Raji (cell line): Measurements from ENCODE around the gene NUDT4.

Experiments
- POLR2A ChIP-seq: IDR thresholded peaks from 2 replicates; pipeline ENCODE4 v1.6.1; 2011; ENCODE audit warnings: low read depth, low read length, control low read depth; ENCODE audit not compliant: insufficient read depth

The NUDT4 gene

DNA sequence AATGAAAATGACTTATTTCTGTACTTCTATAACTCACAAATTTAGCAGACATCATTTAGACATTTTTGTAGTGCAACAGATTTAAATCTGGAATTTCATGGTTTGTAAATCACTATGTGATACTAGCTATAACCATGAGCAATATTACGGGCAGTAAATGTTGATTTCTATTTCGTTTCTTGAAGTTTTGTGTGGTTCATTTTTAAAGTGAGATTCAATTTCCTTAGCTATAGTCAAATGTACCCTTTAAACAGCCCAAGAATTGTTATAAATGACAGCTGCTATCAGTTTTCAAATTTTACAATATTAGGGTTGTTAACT is 30.2 kb downstream of the NUDT4 start:
- no peak for TF ChIP-seq POLR2A

DNA sequence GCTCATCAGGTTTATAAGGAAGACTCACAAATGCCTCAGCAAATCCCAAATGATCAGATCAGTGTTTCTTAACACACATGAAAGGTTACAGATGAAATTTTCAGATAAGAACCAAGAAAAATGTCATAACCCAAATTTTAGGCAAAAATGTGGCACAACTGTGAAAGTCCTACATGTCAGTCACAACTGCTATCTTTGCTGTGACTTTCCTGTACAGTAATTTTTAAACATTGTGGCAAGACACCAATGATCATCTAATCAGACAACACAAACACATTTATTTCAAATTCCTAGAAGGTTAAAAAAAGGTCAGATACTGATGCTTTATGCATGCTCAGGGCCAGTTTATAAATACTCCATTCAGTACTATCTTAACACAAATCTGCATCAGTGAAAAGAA is 31.1 kb downstream of the NUDT4 start:
- no peak for TF ChIP-seq POLR2A

DNA sequence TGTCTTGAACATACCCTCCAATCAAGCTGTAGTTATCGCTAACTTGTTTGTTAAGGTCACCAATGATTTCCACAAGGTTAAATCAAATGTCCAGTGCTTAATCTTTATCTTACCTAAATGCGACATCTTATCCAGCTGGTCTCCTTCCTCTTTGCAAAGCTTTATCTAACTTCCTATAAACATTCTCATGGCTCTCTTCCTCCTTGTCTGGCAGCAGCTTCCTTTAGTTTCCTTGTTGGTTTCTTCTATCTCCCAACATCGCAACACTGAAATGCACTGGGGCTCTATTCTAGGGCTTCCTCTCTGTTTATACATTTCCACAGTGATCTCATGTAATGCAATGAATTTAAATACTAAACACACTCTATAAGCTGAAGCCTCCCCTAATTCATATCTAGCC is 35.3 kb downstream of the NUDT4 start:
- no peak for TF ChIP-seq POLR2A

DNA sequence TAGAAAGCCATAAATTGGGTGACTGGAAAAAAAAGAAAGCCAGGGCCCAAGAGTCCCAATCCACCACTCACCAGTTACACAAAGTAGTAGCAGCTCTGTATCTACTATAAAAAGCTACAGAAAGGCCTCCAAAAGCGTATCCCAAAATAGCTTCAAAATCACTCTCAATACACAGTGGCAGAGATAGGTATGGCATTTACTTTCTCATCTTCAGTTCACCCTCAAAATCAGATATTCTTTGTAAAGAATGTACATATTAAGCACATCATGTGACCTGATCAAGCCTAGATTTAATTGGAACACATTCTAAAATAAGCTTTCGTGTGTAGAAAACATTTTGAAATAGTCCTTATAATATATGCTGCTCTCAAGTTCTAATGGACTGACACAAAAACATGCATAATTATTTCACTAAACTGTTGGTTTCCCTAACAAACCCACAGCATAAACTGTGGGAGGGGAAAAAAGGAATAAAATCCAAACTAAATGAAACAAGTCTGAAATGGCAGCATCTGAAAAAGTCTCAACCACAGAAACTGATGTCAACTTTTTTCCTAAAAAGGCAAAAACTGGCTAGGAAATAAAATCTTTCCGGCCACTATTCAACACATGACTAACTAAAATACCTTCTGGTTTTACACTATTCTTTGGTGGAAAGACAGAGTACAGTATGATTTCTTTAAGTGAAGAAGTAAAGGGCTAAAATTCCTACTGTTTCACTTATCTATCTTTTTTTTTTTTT is 38.2 kb downstream of the NUDT4 start:
- no peak for TF ChIP-seq POLR2A

DNA sequence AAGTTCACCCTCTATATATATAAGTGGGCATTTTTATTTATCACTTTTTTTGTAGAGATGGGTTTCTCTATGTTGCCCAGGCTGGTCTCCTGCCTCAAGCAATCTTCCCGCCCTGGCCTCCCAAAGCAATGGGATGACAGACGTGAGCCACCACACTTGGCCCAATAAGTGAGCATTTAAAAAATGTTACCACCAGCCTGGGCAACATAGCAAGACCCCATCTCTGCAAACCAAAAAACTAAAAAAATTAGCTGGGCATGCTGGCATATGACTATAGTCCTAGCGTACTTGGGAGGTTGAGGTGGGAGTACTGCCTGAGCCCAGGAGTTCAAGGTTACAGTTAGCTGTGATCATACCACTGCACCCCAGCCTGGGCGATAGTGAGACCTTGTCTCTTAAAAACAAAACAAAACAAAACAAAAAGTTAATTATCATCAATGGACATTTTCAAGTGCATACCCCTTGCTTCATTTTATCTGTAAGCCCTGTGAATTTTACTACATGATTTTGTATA is 40.3 kb downstream of the NUDT4 start:
- no peak for TF ChIP-seq POLR2A

DNA sequence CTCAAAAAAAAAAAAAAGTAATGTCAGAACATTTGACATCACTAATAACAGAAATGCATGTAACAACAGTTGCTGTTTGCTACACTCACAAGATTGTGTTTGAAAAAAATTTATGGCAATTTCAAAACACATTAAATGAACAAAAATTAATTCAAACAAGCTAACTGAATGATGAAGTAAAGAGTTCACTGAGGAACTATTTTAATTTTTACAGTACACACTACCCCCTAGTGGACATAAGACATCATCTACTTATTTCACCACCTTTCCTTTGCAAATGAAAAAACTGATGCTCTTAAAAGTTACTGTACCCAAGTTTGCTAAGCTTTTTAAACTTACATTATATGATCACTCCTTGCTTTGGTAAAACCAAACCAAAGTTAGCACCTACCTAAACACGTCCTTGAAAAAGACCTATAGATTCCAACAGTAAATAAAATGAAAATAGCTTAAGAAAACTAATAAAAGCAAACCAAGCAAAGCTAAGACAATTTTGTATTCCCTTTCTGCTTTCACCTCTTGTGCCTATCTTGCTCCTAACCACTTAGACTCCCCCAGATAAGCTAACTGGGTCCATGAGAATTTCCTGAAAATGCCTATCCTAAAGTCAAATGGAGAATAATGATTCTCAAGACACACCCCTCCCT is 41.8 kb downstream of the NUDT4 start:
- no peak for TF ChIP-seq POLR2A

DNA sequence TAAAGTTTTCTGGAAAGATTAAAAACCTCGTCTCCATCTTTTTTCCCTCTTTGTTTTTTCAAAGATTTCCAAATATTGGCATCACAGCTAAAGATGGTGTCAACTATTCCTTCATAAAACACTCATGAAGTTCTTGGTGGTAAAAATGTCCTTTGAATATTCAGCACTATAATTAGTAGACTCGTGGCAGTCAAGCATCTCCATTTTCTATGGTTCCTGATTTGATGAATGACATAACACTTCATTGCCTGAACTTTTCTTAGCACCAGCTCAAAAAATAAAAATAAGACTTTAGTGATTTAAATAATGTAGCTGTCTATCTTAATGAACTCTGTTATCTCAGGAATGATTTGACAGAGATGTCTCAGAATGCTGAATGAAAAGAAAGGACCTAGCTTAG is 44.3 kb downstream of the NUDT4 start:
- TF ChIP-seq POLR2A: no peak

DNA sequence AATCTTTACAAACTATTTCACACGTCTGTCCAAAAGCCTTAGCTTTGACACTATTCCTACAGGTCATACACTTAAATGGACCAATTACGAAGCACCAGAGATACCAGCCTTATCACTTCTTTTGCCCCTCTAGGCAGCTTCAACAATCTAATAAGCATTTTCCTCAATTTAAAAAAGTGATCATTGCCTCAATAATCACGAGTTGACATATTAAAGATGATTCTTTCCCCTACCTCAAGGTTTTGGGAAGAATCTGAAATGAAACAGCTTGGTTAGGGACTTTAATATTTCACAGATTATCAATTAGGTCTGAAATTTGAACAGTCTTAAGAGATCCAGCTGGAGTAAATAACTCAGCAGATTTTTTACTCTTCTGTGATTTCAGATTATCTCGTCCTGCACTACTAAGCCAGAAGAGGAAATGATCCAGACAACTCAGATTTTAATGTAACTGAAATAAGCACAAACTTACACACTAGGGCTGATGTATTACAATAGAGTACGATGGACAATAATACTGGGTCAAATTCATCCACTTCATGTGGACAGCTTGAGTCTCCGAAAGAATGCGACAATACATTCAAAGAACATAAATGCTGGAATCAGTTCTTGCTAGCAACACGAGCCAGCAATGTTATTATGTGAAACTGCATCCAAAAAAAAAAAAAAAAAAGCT is 48.1 kb downstream of the NUDT4 start:
- TF ChIP-seq POLR2A: no peak

DNA sequence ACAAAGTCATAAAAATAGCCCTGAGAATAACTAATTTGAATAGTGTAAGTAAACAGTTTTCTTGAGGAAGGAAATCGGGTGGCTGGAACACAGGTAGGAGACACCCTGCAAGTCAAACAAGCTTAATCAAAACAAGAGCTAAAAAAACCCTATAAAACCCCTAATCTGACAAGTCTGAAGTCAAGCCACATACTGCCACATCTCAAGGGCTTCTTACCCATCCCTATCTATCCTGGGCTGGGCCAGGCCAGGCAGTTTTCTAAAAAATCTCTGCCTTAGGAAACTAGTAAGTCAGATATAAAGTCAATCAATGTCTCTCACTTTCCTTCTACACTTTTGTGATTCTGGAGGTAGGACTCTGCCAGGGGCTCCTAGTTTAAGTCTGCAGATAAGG is 48.7 kb downstream of the NUDT4 start:
- TF ChIP-seq POLR2A: no peak

DNA sequence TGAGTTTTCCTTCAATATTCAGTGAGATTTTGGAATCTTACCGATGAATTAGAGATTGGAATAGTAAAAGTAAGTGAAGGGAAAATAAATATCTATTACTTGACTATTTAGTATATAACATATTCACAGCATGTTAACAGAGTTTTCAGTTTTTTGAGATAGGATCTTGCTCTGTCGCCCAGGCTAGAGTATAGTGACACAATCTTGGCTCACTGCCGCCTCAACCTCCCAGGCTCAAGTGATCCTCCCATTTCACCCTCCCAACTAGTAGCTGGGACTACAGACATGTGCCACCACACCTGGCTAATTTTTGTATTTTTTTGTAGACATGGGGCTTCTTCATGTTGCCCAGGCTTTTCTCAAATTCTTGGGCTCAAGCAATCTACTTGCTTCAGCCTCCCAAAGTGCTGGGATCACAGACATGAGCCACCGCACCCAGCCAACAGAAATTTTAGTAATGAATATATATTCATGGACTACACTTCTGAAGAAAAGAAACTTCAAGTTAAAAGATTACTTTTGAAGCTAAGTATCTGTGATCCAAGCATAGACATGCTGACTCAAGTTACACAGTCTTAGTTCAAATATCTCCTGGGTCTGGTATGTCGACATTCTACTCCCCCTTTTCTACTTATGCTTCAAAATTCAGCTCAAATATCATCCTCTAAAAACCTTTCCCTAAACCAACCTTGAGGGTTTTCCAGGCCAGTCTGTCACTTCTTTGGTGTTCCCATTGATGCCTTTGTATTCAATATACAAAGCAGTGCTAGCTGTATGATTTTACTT is 50.2 kb downstream of the NUDT4 start:
- TF ChIP-seq POLR2A: no peak

DNA sequence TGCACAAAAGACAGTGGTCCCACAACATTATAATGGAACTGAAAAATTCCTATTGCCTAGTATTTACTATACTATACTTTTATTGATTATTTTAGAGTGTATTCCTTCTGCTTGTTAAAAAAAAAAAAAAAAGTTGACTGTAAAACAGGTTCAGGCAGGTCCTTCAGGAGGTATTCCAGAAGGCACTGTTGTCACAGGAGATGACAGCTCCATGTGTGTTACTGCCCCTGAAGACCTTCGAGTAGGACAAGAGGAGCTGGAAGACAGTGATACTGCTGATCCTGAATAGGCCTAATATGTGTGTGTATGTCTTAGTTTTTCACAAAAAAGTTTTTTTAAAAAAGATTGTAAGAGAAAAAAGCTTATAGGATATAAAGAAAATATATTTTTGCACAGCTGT is 51.7 kb downstream of the NUDT4 start:
- TF ChIP-seq POLR2A: no peak

DNA sequence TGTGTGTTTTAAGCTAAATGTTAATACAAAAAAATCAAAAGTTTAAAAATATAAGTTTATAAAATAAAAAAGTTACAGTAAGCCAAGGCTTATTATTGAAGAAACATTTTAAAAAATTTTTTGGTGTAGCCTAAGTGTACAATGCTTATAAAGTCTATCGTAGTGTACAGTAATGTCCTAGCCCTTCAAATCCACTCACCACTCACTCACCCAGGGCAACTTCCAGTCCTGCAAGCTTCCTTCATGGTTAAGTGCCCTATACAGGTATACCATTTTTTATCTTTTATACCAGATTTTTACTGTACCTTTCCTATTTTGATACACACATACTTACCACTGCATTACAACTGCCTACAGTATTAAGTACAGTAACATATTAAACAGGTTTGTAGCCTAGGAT is 52.1 kb downstream of the NUDT4 start:
- TF ChIP-seq POLR2A: no peak

DNA sequence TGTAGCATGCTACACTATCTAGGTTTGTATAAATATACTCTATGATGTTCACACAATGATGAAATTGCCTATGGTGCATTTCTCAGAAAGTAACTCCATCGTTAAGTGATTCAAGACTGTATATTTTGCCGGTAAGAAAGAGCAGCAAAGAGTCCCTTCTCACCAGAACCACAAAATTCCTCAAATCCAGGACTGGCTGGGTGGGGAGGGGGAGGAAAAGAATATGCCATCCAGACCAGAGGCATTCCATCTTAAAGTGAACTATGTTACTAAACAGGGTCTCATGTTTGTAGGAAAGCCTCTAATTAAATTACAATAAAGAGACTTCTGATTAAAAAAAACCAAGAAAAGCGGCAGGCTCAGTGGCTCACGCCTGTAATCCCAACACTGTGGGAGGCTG is 52.6 kb downstream of the NUDT4 start:
- no peak for TF ChIP-seq POLR2A

DNA sequence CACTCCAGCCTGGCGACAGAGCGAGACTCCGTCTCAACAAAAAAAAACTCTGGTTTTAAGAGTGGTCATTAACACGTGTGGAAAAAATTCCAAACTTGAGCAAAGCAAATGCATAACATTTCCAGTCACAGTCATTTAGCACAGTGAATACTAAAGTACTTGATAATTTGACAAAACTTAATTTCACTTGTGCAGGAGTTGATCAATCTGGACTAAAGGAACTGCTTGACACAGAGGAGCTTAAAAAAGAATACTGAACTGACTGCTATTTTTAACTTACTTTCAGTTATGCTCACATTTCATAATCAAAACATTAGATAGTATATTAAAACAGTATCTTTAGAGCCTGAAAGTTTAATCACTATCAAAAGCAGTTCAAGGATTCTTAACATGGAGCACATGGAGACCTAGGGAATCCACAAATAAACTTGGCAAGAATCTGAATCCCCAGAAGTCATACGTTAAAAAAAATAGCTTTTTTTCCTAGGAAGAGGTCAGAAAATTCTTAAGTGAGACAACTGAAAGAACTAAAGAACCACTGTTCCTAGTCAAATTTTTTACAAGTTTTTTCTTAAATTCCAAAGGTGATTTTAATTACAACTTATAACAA is 56.6 kb downstream of the NUDT4 start:
- TF ChIP-seq POLR2A: no peak
